GM12892 (cell line): Measurements from ENCODE around the gene MAGEB17.

Experiments used
- DNase-seq: peaks from one replicate; pipeline ENCODE4 v3.0.0; 2011; ENCODE audit not compliant: insufficient read length
- FAIRE-seq: peaks from 2 replicates; lab custom pipeline; 2011; peaks lifted over from hg19 to GRCh38; lab: Jason Lieb, UNC
- POLR2A ChIP-seq: IDR thresholded peaks from 2 replicates; pipeline ENCODE4 v1.6.1; 2011; ENCODE audit warnings: low read depth, low read length, control low read depth
- POLR2AphosphoS5 ChIP-seq: IDR thresholded peaks from 2 replicates; pipeline ENCODE4 v1.6.1; 2011; ENCODE audit warnings: low read depth, low read length, control low read depth
- TAF1 ChIP-seq: IDR thresholded peaks from 2 replicates; pipeline ENCODE4 v1.6.1; 2011; ENCODE audit warnings: low read depth, mild to moderate bottlenecking, control low read depth, low read length, borderline replicate concordance

MAGEB17 gene

DNA sequence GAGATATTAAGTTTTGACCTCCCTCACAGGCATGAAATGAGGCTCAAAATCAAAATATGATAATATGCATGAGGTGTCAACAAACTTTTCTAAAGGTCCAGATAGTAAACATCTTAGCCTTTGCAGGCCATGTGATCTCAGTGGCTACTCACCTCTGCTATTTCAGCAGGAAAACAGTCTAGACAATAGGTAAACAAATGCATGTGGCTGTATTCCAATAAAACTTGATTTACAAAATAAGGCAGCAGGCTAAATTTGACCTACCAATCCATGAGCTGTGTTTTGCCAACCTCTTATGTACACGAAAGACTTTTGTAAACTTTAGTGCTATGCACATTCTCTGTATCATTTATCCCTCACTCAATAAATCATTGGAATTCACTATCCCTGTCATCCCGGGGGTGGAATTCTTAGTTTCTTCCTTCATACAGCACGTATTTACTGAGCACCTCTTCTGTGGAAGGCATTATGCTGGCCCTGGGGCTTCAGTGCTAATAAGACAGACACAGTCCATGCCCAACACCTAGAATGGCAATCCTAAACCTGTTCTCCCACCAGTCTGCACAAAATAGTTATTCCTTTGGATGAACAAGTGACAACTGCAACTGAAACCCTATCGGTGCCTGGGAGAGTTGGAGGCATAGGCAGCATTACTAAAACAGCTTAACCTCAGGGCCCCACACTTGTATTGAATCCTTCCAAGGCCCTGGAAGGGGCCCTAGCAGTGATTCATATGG lies 19.9 kb downstream of the MAGEB17 start:
- TF ChIP-seq POLR2A (no peak), TAF1 (no peak), POLR2AphosphoS5 (no peak)
- FAIRE-seq (peak; percentile 24), DNase-seq (no peak)

DNA sequence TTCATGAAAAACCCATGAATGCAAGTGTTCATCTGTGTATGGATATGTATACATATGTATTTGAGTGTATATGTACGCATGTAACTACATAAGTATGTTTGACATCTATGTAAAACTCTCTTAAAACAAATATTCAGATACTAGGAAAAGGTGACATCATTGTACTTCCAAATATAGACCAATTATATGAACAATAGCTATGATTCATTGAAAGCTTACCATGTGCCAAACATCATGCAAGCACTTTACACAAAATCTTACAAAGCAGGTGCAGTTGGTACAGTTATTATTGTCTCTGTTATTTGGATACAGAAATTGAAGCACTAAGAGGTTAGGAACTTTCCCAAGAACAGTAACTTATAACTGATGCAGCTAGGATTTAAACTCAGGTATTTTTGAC lies 21.4 kb downstream of the MAGEB17 start:
- TF ChIP-seq POLR2A (no peak), TAF1 (no peak), POLR2AphosphoS5 (no peak)
- FAIRE-seq, result no peak
- DNase-seq, result no peak

DNA sequence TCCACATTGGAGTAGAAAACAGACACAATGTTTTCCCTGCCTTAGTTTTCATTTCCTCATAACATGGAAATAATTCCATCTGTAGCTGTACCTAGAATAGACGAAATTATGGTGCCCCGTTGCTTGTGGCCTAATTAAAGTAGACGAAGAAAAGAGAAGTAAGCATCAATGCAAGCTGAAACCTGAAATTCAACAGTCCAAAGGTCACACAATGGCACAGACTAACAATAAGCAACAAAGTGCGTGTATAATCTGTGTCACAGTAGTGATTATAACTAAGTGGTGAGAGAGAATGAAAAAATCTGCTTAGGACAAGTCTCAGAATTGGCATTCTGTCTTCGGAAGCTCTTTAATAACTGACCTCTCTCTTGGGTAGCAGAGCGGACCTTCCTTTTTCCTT lies 24.3 kb downstream of the MAGEB17 start:
- DNase-seq, result no peak
- TF ChIP-seq POLR2AphosphoS5 (no peak), POLR2A (no peak), TAF1 (no peak)
- FAIRE-seq, result no peak

DNA sequence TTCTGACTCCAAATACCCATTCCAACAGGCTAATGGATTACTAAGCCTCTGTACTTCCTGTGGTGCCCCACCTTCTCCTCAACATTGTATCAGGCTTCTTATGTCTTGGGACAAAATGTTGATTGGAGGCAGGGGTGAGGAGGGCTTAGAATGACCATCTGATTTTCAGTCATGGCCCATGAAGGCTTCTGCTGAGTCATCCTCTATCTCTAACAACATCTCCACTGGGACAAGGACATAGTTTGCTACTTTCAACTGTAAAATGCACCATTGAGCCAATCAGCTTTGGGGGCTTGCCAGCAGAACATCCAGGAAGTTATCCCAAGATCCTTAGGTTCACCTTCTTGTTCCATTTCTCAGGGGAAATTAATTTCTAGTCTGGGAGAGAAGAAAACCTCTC lies 29.5 kb downstream of the MAGEB17 start:
- FAIRE-seq (peak; percentile 17), DNase-seq (no peak)
- TF ChIP-seq POLR2AphosphoS5 (no peak), TAF1 (no peak), POLR2A (no peak)

DNA sequence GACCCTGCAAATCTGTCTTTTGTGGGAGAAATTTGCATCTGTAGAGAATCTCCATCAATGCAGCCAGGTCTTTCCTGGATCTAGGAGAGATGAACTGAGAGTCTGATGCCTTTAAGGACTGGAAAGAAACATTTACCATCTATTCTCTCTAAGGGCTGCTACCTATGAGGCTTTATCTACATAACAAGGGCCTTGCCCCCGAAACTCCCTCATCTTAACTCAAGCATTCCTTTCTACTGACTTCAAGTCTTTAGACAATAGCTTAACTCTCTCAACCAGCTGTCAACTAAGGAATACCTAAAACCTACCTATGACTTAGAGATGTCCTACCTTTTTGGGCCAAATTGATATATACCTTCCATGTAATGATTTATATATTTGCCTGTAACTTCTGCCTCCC lies 32.1 kb downstream of the MAGEB17 start:
- TF ChIP-seq POLR2A (no peak), POLR2AphosphoS5 (no peak), TAF1 (no peak)
- no peak for FAIRE-seq
- DNase-seq, result no peak

DNA sequence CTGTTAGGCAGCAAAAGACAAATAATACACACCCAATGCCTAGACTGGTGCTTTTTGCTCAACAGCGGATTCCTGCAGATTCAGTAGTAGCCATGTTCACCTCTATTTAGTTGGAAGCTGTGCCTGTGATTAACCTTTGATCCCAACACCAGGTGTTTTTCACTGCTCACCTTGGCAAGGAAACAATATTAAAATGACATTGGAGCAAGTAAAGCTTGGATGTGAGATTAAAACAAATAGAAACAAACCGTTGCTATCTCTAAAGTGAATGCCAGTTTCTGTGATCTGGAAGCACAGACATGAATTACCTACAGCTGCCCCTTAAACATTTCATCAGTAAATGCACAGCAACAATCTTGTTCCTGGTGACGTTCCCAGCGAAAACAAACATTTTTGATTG lies 35.7 kb downstream of the MAGEB17 start:
- DNase-seq (no peak), FAIRE-seq (peak; percentile 62)
- TF ChIP-seq POLR2AphosphoS5, result no peak
- no peak for TF ChIP-seq TAF1
- no peak for TF ChIP-seq POLR2A

DNA sequence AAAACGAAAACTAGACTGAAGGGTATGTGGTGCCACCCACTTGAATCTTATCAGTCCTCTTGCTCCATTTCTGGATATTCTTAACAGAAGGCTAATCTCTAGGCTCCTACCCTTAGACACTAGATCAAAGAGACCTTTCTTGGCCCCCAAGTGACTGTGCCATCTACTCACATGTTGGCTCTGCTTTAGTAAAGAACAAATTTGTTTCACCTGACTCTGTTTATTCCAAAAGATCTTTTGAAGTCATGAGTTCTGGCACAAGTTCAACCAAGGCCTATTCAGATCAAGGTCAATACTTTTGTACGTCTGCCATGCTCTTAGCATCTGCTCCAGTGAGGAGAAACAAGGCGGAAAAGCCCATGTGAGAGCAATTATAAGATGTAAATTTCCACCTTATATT lies 37.3 kb downstream of the MAGEB17 start:
- no peak for DNase-seq
- TF ChIP-seq POLR2A, result no peak
- no peak for TF ChIP-seq TAF1
- TF ChIP-seq POLR2AphosphoS5, result no peak
- FAIRE-seq, result no peak

DNA sequence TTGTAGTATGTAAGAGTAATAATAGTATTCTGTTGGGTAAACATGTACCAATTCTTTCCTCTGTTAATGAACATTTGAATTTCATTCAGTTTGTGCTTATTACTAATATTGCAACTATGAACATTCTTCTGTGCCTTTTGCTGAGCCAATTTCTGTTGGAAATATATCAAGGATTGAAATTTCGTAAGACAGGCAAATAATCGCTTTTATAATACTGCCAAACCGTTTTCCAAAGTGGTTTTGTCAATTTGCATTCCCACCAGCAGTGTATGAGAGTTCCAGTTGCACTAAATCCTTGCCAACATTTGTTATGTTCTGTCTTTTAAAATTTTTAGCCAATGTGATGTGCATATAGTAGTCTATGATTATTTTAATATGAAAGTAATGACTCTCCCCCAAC lies 38.6 kb downstream of the MAGEB17 start:
- DNase-seq (no peak), FAIRE-seq (no peak)
- TF ChIP-seq TAF1, result no peak
- no peak for TF ChIP-seq POLR2A
- TF ChIP-seq POLR2AphosphoS5, result no peak

DNA sequence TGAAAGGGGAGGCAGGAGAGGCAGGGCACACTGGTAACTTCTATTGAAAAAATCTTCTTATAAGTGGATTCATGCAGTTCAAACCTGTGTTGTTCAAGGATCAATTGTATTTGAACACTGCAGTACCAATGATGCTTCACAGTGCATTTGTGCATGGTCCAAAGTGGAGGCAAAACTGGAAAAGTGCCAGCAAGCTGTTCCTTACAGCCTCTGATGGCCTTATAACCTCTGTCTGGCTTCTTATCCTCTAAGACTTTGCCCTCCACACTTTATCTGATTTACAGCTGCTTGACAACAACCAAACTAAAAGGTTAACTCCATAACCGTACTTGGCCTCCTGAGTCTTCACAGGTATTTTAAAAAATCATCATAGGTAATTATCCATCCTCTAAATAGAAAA lies 40.4 kb downstream of the MAGEB17 start:
- DNase-seq, result no peak
- no peak for FAIRE-seq
- TF ChIP-seq POLR2AphosphoS5, result no peak
- TF ChIP-seq POLR2A, result no peak
- no peak for TF ChIP-seq TAF1

DNA sequence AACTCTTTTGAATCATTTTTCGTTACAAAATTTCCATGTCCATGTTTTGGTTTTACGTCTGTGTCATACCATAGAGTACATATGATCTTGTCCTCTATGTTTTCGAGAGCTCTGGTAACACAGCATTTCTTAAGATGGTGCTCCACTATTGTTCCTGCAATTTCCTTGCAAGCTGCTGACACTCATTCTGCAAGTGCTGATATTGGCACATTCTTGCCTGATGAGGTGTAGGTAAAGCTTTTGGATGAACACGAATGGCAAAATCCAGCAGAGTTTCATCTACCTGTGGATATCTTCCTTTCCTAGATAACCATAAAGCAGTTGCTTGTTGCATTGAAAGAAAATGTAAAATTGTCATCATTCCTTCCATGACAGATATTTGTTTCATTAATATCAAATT lies 41.3 kb downstream of the MAGEB17 start:
- TF ChIP-seq POLR2A (no peak), TAF1 (no peak), POLR2AphosphoS5 (no peak)
- FAIRE-seq, result no peak
- DNase-seq, result no peak

DNA sequence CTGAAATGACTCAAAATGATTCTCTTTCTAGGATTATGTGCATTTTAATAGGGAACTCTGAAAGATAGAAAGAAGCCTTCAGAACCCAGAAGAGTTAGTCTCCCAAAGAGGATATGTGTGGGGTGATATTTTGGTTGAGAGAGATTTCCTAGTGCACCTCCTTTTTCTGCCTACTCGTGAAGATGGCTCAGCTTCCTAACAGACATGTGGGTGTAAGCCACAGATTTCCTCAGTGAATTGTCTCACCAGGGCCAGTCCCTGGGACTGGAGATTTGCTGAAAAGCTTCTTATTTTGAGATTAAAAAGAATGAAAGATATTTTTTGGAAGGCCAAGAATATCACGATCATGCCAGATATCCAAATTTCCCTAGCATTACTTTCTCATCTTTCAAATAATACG lies 42.8 kb downstream of the MAGEB17 start:
- DNase-seq, result no peak
- no peak for FAIRE-seq
- no peak for TF ChIP-seq POLR2A
- no peak for TF ChIP-seq POLR2AphosphoS5
- no peak for TF ChIP-seq TAF1

DNA sequence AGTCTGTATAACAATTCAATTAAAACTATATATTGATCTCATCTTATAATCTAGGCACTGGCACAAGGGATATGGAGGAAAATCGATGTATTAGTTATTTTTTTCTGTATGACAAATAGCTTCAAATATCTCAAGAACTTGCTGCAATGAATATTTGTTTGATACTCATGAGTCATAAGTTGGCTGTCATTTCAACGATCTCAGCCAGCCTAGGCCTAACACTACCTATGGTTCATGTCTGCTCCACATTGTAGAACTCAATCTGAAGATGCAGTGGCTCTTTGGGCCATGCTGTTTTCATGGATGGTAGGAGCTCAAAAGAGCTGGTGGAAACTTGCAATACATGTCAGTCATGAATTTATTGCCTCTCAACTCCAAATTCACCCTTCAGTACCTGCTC lies 44.7 kb downstream of the MAGEB17 start:
- TF ChIP-seq TAF1 (no peak), POLR2AphosphoS5 (no peak), POLR2A (no peak)
- FAIRE-seq, result peak; percentile 42
- no peak for DNase-seq
